ENCODE results near the gene SHISA3.

- no peak for TF ChIP-seq POLR2AphosphoS5 (IDR thresholded peaks at IDR 0.05; ENCODE audit: low read depth, low read length)
- TF ChIP-seq REST (IDR thresholded peaks at IDR 0.05; ENCODE audit: insufficient read depth in 1 of 2, low read depth in 2 of 2, low read length in 1 of 2), result no peak
- no peak for TF ChIP-seq CTCF (IDR thresholded peaks at IDR 0.05)
- TF ChIP-seq TCF7L2 (IDR thresholded peaks at IDR 0.05; ENCODE audit: low read depth, low read length), result no peak
- no peak for TF ChIP-seq SIN3A (IDR thresholded peaks at IDR 0.05; ENCODE audit: borderline replicate concordance, insufficient read depth, low read depth, low read length)
Observed at GRCh38 chr4:42359711-42360110, 37.6 kb upstream of the SHISA3 start.
